ENCODE data around the gene USF1.

The USF1 gene

DNA sequence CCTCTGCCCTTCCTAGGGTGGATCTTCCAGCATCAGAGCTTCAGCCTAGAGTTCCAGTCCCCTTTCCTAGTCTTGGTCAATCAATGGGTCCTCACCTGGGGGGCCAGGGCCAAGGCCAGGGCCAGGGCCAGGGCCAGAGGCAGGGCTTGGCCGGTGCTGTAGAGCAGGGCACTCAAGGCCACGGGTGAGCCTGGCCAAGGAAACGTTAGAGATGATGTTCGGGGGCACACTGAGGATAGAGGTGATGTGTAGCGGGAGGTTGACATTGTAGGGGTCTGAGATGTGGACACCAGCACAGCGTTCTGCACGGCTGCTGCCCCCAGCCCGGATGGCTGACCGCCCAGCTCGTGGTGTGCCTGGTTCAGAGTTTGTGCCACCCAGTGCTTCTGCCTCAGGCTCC lies 5.4 kb upstream of the USF1 start:
- H3K4me1 ChIP-seq (ENCODE audit: insufficient read depth, low read length): peaks cover 13% of the 10 kb centered on the region
- no peaks in the 10 kb centered on the region for H3K9me3 ChIP-seq (ENCODE audit: insufficient read depth, low read length, severe bottlenecking)
- no peak for DNase-seq
- H3K9ac ChIP-seq (ENCODE audit: low read depth, low read length): no peak overlapping the region
- TF ChIP-seq, protein P1, sequence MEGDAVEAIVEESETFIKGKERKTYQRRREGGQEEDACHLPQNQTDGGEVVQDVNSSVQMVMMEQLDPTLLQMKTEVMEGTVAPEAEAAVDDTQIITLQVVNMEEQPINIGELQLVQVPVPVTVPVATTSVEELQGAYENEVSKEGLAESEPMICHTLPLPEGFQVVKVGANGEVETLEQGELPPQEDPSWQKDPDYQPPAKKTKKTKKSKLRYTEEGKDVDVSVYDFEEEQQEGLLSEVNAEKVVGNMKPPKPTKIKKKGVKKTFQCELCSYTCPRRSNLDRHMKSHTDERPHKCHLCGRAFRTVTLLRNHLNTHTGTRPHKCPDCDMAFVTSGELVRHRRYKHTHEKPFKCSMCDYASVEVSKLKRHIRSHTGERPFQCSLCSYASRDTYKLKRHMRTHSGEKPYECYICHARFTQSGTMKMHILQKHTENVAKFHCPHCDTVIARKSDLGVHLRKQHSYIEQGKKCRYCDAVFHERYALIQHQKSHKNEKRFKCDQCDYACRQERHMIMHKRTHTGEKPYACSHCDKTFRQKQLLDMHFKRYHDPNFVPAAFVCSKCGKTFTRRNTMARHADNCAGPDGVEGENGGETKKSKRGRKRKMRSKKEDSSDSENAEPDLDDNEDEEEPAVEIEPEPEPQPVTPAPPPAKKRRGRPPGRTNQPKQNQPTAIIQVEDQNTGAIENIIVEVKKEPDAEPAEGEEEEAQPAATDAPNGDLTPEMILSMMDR (IDR thresholded peaks at IDR 0.05; ENCODE audit: borderline replicate concordance, extremely low read depth, low read length, poor library complexity, severe bottlenecking): no peak
- no peak for TF ChIP-seq EZH2 (IDR thresholded peaks at IDR 0.05; ENCODE audit: borderline replicate concordance, low read depth, low read length, severe bottlenecking)
- H3K27ac ChIP-seq (ENCODE audit: low read length): no peak overlapping the region
- H3K79me2 ChIP-seq (ENCODE audit: insufficient read depth, low read length): peaks cover 11% of the 10 kb centered on the region; the same call in 1 of the 2 replicates
- H4K20me1 ChIP-seq (ENCODE audit: insufficient read depth, low read length): 0 out of 2 replicates have a peak, but pooled peaks cover 4% of the 10 kb centered on the region
- H3K27me3 ChIP-seq (ENCODE audit: insufficient read depth, low read length, poor library complexity): no peaks in the 10 kb centered on the region
- peaks cover 81% of the 10 kb centered on the region for H3K36me3 ChIP-seq (ENCODE audit: insufficient read depth, low read length)
- H2AFZ ChIP-seq (ENCODE audit: low read depth, low read length): no peak overlapping the region
- H3K4me3 ChIP-seq (ENCODE audit: low read depth in 1 of 2, low read length in 2 of 2): no peak overlapping the region
- ATAC-seq (ENCODE audit: insufficient read depth, low read depth): no peak
- H3K4me2 ChIP-seq (ENCODE audit: insufficient read depth, low read length): no peak overlapping the region

DNA sequence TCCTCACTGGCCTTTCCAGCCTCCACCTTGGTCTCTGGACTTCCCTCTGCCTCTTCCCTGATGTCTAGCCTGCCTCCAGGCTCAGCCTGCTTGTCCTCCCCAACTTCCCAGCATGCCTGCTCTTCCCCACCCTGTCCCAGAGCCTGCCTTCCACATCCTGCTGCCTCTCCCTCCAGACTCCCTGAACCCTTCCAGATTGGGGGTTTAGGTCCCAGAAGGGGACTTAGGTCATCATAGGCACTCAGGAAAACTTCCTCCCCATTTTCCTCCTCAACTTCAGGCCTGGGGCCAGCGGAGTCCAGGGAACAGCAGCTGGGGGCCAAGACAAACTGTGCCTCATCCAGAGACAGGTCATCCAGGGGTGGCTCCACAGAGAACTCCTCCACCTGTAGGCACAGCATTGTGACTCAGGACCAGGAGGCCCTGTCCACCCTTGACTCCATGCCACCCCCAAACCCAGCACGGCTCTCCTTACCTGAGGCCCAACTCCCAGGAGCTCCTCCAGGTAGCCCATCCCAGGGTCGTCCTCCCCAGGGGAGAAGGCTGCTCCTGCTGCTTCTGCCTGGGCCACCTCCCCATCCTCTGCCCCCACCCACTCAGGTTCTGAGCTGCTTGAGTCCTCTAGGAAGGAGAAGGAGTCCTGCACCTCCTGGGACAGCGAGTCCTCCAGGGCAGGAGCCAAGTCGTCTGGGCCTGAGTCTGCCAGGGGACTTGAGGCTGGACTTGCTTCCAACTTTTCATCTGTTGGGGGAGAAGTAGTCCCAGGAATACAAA lies 3.4 kb upstream of the USF1 start:
- DNase-seq: no peak
- Histone ChIP-seq H3K4me3 (ENCODE audit: low read depth in 1 of 2, low read length in 2 of 2) (no peak overlapping the region), H4K20me1 (ENCODE audit: insufficient read depth, low read length) (no peaks in the 10 kb centered on the region), H3K9ac (ENCODE audit: low read depth, low read length) (no peak overlapping the region), H2AFZ (ENCODE audit: low read depth, low read length) (no peak overlapping the region), H3K4me2 (ENCODE audit: insufficient read depth, low read length) (no peak overlapping the region), H3K27ac (ENCODE audit: low read length) (no peak overlapping the region), H3K9me3 (ENCODE audit: insufficient read depth, low read length, severe bottlenecking) (no peaks in the 10 kb centered on the region), H3K36me3 (ENCODE audit: insufficient read depth, low read length) (peaks cover 64% of the 10 kb centered on the region), H3K79me2 (ENCODE audit: insufficient read depth, low read length) (peaks cover 23% of the 10 kb centered on the region), H3K4me1 (ENCODE audit: insufficient read depth, low read length) (peaks cover 18% of the 10 kb centered on the region), H3K27me3 (ENCODE audit: insufficient read depth, low read length, poor library complexity) (no peaks in the 10 kb centered on the region)
- TF ChIP-seq EZH2 (IDR thresholded peaks at IDR 0.05; ENCODE audit: borderline replicate concordance, low read depth, low read length, severe bottlenecking): no peak
- TF ChIP-seq, protein P1 (IDR thresholded peaks at IDR 0.05; ENCODE audit: borderline replicate concordance, extremely low read depth, low read length, poor library complexity, severe bottlenecking): no peak
- no peak for ATAC-seq (ENCODE audit: insufficient read depth, low read depth)

DNA sequence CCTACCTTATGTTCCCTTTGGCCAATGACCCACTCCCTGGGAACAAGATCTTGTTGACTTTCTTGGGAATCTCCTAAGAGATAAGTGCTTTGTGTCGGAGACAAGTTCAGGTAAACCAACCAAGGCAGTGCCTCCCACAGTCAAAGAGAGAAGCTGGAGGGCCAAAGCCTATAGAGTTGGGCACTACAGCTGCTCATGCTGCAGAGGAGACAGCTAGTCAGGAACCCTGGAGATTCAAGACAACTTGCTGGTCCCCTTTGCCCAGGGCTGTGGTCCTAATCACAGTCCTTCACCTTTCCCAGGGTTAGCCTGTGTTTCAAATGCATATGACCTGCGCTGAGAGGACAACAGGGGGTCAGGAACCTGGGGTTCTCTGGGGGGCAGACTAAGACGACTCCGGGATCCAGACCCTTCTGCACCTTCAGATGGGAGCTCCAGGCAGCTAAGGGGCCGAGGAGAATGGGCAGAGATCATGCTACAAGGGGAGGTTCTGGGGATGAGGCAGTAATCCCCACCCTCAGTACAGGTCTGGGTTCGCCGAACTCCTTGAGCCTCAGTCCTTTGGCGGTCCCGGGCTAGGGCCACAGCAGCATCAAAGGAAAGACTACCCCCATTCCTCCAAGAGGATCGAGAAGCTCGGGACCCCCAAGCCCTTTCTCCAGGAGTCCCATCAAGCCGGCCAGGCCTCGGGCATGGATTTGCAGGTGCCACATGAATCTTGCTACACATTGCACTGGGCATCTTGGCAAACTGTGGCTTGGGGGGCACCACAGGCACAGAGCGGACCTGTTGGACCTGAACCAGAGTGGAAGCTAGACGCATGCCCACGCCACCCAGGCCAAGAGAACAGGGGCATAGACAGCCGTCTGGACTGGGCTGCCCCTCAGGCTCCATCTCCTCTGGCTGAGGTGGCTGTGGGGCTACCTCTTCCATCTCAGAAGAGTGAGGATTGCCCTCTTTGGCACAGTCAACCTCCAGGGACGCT lies 2.0 kb upstream of the USF1 start:
- Histone ChIP-seq H3K27ac (ENCODE audit: low read length) (no peak overlapping the region), H3K4me1 (ENCODE audit: insufficient read depth, low read length) (peaks cover 31% of the 10 kb centered on the region), H4K20me1 (ENCODE audit: insufficient read depth, low read length) (no peaks in the 10 kb centered on the region), H3K36me3 (ENCODE audit: insufficient read depth, low read length) (peaks cover 56% of the 10 kb centered on the region), H3K4me2 (ENCODE audit: insufficient read depth, low read length) (no peak overlapping the region), H3K9ac (ENCODE audit: low read depth, low read length) (no peak overlapping the region), H3K9me3 (ENCODE audit: insufficient read depth, low read length, severe bottlenecking) (no peaks in the 10 kb centered on the region), H2AFZ (ENCODE audit: low read depth, low read length) (no peak overlapping the region), H3K79me2 (ENCODE audit: insufficient read depth, low read length) (peaks cover 35% of the 10 kb centered on the region), H3K4me3 (ENCODE audit: low read depth in 1 of 2, low read length in 2 of 2) (no peak overlapping the region), H3K27me3 (ENCODE audit: insufficient read depth, low read length, poor library complexity) (no peaks in the 10 kb centered on the region)
- DNase-seq (no peak), ATAC-seq (ENCODE audit: insufficient read depth, low read depth) (no peak)
- TF ChIP-seq, protein P1 (IDR thresholded peaks at IDR 0.05; ENCODE audit: borderline replicate concordance, extremely low read depth, low read length, poor library complexity, severe bottlenecking): no peak
- TF ChIP-seq EZH2 (IDR thresholded peaks at IDR 0.05; ENCODE audit: borderline replicate concordance, low read depth, low read length, severe bottlenecking): no peak

Data from DND-41 (cell line).